NCI-H524 (cell line): Measurements from ENCODE around the gene IL3.
"Not testable (repeated sequence)": the region's sequence is repeated elsewhere in the genome, so short reads cannot be mapped to it uniquely, and the experiment has no call there.

Source experiments
- DNase-seq, 2 experiments: peaks; one replicate each; lab custom pipeline; 2025; lab: John Stamatoyannopoulos, UW

IL3 gene

DNA sequence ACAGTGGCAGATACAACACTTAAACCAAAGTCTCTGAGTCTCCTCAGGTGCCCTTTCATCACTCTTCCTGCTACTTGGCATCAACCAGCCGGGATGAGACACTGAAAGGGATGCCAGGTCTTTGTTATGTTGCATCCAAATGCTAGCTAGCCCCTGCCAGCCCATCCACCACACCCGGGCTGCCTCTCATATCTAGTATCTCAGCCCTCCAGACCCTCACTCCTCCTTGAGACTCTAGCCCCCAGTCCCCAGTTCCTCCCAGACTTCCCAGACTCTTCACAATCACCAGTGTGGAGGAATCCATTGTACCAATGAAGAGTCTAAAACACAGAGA, 34.6 kb downstream of the IL3 start:
- no peak for DNase-seq

DNA sequence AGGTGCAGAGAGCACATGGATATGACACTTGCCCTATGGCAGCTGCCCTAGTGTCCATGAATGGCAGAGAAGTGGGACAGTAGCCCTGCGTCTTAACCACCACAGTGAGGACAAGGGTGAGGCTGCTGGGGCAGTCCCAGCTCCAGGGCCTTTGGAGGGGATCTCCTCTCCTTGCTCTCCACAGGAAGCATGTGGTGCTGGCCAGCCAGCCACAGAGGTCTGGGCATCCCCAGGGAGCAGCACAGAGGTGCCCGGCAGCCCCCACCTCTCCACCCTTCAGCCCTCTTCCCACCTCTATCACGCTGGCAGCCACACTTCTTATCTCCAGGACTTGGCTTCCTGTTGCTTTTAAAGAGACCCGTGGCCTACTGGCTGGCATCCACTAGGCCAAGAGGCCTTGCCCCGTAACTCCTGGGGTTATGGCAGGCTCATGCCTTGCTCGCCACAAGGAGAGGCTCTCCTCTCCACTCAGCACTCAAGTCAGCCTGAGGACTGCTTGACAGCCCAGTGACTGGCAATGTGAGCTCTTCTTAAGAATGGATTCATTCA, 35.0 kb downstream of the IL3 start:
- no peak for DNase-seq

- DNase-seq = no peak
These were observed 36.4 kb downstream of the IL3 start for GRCh38 chr5:132096904-132097303.

GRCh38 chr5:132098151-132098594, 37.7 kb downstream of the IL3 start:
- DNase-seq = no peak

DNA sequence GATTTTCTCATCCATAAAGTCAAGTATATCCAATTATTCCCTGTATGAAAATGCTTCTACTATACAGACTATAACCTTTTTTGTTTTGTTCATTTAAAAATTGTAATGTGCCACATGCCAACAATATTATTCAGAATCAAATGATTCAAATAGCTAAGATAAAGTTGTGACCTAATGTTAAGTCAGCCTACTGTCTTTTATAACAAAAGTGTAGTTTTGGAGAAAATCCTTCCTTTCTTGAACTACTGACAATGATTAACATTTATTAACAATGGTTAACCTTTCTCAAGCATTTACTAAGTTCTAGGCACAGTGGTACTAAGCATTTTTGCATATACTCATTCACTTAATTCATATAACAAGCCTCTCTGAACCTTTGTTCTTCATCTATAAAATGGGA, 38.2 kb downstream of the IL3 start:
- DNase-seq = no peak

GRCh38 chr5:132099076-132099748, 38.8 kb downstream of the IL3 start:
- DNase-seq = no peak

DNA sequence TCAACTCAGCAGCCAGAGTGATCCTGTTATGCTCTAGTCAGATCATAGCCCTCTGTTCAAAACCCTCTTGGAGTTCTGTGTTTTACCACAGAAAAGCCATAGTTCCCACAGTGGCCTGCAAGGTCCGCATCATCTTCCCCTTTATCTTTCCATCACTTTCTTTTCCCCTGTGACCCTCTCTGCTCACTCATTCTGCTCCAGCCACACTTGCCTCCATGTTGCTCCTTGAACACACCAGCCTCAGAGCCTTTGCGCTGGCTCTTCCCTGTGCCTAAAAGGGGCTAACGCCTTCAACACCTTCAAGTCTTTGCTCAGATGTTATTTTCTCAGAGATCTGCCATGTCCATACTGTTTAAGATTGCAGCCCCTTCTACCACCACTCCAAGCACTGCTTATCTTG, 39.5 kb downstream of the IL3 start:
- no peak for DNase-seq

- DNase-seq = no peak
These were observed 40.3 kb downstream of the IL3 start for GRCh38 chr5:132100672-132101261.

DNA sequence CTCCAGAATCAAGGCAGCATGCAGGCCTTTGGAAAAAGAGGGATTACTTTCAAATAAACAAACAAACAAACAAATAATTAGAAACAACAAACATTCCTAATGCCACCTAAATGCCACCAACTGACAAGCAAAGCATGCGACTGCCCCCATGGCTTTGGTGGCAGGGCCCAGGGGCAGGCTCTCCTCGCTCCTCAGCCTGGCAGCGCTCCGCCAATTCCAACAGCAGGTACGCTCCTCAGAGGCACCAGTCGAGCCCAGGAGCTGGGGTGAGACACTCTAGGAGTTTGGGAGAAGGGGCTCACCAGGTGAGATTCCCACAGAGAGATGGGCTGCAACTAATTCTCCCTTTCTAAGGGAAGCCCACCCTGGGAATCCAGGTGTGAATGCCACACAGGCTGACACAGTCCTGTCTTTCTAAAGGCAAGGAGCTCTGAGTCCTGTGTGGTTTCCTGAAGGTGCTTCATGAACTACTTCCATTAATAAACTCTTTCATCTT, 41.0 kb downstream of the IL3 start:
- no peak for DNase-seq

- no peak for DNase-seq
These were observed 41.7 kb downstream of the IL3 start for GRCh38 chr5:132102101-132102701.

DNA sequence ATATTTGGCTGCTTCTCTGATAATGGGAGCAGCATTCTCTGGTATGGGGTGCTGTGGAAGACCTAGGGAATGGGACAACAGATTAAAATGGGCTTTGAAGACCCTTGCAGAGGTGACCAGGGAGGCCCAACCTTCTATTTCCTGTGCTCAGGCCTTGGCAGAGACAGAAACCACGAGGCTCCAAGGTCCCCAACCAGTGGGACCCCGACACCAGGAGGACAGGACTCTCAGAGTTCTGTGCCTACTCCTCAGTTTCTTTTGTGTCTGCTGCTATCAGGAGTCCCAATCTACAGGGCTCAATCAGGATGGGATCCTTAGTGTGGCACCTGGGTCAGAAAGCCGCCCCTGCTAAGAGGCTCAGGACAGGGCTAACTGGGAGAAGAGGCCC, 42.5 kb downstream of the IL3 start:
- no peak for DNase-seq

GRCh38 chr5:132103332-132103951, 43.0 kb downstream of the IL3 start:
- no peak for DNase-seq

GRCh38 chr5:132103969-132104391, 43.5 kb downstream of the IL3 start:
- no peak for DNase-seq

DNA sequence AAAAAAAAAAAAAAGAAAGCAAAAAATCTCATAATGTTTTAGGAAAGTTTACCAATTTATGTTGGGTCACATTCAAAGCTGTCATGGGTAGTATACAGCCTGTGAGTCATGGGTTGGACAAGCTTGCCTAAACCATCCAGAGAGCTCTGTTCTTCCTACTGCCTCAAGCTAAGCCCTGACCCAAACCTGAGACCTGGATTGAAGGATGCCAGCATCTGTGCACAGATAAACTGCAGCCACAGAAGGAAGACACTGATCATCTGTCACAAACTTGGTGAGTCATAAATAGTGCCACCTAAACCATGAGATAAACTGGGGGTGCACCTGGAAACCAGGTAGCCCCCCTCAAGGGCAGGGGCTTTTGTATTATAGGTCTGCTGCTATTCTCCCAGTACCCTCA, 44.1 kb downstream of the IL3 start:
- DNase-seq = no peak

GRCh38 chr5:132105688-132106087, 45.2 kb downstream of the IL3 start:
- DNase-seq = no peak

DNA sequence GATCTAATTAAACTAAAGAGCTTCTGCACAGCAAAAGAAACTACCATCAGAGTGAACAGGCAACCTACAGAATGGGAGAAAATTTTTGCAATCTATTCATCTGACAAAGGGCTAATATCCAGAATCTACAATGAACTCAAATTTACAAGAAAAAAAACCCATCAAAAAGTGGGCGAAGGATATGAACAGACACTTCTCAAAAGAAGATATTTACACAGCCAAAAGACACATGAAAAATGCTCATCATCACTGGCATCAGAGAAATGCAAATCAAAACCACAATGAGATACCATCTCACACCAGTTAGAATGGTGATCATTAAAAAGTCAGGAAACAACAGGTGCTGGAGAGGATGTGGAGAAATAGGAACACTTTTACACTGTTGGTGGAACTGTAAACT, 48.0 kb downstream of the IL3 start:
- not testable (repeated sequence) for DNase-seq

DNA sequence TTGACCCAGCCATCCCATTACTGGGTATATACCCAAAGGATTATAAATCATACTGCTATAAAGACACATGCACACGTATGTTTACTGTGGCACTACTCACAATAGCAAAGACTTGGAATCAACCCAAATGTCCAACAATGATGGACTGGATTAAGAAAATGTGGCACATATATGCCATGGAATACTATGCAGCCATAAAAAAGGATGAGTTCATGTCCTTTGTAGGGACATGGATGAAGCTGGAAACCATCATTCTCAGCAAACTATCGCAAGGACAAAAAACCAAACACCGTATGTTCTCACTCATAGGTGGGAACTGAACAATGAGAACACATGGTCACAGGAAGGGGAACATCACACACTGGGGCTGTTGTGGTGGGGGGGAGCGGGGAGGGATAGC, 48.5 kb downstream of the IL3 start:
- not testable (repeated sequence) for DNase-seq

DNA sequence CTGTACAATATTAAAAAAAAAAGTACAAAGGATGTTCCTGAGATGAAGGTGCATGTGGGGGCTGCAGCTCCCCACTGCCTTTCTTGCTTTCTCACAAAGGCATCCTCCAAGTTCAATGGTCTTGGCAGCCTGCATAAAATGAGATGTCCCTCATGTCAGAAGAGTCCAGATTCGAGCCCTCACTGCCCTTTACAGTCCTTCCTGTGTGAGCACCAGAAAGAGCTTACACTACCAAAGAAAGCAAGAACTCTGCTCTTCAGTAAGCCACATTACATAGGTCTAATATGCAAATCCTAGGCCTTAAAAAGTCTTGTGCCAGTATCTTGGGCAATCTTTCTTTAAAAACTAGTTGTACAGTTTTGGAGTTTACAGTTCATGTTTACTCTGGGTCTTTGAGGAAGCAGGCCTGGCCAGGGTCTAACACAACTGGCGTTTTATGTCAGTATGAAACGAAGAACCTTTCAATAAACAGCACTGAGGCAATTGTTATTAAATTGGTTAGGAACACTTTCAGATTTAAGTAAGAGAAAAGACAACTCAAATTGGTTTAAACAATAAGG, 49.1 kb downstream of the IL3 start:
- no peak for DNase-seq

- no peak for DNase-seq
These were observed 49.7 kb downstream of the IL3 start for GRCh38 chr5:132110195-132110594.

GRCh38 chr5:132110930-132111329, 50.5 kb downstream of the IL3 start:
- DNase-seq = no peak

- no peak for DNase-seq
These were observed 51.7 kb downstream of the IL3 start for GRCh38 chr5:132112111-132112510.
